Stimulated activated CD8-positive, alpha-beta memory T cell treated with anti-CD3 and anti-CD28 coated beads, Interleukin-7, amount 100 ng/mL, for 1 hour (primary cell): ENCODE data around the gene NFATC4.

Source experiments
- DNase-seq, 2 donors: peaks; one replicate each; pipeline ENCODE4 v3.0.0-alpha.2; 2020; ENCODE audit warnings: low read depth in 2 of 2

The NFATC4 gene

DNA sequence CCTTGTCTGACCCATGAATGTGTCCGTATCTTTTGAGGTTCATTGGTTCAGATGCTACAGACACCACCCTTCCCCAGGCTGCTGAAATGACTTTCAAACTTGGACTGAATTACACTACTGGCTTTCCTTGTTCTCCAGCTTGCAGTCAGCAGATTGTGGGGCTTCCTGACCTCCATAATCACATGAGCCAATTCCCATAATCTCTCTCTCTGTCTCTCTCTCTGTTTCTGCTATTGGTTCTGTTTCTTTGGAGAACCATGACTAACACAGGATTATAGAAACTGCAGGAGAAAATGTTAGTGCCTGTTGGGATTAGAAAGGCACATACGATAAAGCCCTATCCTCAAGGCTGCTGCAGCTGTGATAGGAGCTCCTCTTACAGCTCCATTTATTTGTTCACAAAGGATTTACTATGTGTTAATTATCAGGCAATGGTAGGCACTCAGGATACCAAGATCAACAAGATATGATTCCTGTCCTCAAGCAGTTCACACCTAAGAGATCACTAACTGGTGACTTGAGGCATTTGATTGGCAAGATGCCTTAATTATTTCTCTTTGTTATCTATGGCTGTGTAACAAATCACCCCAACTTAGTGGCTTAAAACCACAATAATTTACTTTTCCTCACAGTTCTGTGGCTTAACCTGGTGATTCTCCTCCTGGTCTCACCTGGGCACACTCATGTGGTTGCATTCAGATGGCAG is 20.6 kb downstream of the NFATC4 start:
- DNase-seq = no peak

DNA sequence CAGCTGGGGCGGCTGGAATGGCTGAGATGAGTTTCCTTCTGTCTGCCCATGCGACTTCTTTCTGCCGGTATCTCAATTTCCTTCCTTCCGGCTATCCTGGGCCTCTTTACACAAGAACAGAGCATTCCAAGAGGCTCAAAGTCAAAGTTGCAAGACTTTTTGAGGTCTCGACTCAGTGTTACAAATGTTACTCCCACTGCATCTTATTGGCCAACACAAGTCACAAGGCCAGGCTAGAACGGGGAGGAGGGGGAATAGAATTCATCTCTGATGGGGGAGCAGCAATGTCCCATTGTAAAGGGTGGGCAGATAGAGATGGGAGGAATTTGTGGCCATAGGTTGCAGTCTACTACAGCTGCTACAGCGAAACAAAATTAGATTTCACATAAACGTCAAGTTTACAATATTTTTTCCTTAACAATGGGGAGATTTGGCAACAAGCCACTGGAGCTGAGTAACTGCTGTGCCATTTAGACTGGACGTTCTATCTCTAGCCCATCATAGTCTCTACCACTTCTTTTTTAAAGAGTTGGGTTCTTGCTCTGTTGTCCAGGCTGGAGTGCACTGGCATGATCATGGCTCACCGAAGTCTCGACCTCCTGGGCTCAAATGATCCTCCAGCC is 21.4 kb downstream of the NFATC4 start:
- DNase-seq = no peak

DNA sequence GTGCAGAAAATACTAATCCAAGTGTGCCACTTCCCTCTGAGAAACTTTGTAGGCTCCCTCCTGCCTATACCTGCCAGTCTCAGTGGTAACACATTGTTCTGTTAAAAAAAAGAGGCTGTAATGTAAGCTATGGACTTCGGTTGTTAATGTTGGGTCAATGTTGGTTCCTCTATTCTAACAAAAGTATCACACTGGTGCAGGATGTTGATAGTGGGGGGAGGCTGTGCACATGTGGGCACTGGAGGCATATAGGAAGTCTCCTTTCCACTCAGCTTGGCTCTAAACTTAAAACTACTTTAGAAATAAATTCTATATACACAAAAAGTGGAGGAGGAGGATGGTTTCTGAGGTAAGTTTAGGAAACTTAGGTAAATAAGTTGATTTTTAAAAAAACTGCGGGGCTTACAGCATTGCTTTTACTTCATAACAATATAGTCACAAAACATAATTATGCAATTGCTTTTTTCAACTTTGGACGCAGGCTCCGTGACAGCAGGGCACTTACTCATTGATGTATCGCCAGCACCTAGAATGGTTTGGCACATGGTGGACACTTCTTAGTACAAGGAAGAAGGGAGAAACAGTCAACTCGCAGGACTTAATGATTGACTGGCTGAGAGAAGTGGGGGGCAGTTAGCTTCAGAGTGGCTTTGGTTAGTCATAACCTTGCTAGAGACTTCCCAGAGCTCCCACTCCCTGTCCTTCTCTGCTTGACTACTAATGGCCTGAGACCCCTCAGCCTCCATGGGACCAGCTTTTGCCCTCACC is 22.9 kb downstream of the NFATC4 start:
- no peak for DNase-seq

DNA sequence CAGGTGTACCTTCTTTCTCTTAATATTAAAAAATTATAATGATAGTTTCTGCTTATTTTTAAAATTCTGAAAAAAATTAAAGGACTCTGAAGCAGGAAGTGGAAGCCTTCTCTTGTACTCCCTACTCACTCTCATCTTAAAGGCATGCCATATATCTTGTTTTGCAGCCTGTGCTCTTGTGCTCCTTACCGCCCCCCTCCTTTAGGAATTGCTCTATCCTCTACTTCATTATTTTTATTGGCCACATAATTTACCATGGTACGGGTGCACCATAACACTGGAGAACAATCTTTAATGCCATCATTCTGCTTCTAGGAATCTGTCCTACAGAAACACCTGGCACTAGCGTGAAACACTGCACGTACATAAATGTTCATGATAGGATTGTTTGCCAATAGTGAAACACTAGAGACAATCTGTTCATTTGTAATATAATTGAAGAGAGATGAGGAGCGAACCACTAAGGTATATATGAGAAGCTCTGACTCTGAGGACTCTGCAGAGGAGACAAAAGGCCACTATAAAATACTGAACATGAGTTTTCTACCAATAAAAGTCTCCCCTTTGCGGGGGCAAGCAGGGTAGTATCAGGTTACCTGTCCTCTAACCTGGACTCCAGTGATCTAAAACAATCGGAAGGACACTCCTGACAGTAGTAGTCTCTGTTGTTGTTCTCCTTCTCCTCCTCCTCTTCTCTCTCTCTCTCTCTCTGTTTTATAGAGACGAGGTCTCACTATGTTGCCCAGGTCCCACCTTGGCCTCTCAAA is 24.5 kb downstream of the NFATC4 start:
- no peak for DNase-seq

DNA sequence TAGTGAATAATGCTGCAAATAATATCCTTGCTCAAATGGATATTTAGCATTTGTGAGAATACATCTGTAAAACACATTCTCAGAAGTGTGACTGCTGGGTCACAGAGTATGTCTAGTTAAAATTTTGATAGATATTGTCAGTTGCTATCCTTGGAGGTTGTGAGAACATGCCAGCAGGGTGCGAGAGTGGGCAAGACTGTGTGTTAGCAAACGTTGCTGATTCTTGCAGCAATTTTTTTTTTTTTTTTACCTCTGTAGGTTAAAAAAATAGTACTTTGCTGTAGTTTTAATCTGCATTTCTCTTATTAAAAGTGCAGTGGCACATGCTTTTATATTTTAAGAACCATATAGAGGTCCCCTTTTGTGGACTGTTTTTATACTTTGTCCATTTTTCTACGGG is 26.3 kb downstream of the NFATC4 start:
- DNase-seq = no peak

DNA sequence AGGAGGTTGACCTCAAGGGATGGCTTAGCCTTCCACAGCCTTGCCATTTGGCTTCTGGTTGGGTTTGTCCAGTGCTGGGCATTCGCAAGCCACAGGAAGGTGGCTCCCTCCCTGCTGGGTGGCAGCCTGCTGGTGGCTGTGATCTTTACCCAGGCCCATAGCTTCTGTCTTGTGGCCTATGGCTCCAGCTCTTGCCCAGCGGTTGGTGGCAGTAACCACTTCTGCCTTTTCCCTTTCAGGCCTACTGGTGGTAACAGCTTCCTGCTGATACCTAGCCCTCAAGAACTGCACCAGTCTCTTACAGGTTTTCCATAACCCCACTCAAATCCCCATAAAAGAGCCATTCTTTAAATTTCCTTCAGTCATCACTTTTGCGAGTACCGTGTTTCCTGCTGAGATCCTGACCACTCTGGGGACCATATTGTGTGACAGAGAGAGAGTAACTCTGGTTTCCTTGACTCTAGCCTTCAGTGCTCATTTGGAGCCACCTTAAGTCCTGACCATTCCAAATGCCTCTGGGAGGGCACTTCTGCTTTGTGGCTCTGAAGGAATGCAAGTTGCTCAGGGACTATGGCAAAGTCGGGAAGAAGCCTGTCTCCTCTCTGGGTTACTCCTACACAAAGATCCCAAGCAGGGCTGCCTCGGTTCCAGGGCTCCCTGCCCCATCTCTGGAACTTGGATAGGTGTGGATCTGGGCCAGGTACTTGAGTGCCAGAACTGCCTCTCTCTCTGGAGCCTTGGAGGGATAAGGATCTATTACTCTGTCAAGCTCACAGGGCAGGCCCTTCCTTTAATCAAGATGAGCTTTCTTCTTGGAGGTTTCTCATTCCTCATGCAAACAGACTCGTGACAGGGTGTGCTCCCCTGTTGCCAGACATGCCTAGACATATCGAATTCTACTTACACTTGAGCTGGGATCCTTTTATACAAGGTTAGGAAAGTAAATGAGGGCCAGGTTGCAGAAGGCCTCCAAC is 27.9 kb downstream of the NFATC4 start:
- no peak for DNase-seq

DNA sequence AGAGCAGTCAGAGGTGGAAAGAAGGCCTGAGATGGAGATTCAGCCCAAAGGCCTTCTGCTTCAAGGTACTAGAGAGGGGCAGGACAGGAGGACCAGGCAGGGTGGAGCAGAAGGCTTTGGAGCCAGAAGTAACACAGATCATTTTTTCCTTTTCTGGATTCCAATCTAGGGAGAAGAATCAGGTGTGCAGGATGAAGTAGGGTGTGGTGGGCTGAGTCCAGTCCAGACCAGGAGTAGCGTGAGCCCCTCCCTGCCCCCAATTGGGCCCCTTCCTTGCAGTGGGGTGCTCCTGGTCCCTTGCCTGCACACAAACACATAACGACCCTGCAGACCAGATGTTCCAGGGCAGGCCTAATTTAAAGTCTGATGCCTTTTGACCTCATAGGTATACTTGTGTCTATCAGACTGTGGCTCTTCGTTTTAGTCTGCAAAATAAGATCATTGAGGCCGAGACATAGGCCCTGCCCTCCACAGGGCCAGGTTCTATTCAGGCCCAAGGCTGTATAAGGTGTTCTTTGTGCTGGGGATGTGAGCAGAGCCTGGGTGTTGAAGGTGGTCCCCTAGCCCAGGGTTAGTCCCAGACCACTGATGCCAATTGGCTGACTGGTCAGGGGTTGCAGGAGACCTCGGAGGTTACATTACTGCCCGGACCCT is 29.8 kb downstream of the NFATC4 start:
- DNase-seq = no peak

DNA sequence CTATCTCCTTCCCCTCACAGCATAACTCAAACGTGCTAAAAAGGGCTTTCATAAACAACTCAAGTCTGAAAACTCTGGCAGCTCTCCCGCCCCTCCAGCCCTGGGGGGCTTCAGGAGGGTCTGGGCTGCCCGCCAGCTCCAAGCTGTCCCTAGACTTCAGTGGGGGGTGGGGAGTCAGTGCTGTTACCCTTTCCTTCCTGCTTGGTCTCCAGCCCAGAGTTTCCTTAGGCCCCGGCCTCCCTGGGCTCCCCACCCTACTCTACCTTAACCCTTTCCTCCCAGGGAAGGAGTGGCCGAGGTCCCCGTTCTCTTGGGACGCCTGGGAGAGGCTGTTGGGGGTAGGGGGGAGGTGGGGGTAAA is 30.3 kb downstream of the NFATC4 start:
- no peak for DNase-seq

DNA sequence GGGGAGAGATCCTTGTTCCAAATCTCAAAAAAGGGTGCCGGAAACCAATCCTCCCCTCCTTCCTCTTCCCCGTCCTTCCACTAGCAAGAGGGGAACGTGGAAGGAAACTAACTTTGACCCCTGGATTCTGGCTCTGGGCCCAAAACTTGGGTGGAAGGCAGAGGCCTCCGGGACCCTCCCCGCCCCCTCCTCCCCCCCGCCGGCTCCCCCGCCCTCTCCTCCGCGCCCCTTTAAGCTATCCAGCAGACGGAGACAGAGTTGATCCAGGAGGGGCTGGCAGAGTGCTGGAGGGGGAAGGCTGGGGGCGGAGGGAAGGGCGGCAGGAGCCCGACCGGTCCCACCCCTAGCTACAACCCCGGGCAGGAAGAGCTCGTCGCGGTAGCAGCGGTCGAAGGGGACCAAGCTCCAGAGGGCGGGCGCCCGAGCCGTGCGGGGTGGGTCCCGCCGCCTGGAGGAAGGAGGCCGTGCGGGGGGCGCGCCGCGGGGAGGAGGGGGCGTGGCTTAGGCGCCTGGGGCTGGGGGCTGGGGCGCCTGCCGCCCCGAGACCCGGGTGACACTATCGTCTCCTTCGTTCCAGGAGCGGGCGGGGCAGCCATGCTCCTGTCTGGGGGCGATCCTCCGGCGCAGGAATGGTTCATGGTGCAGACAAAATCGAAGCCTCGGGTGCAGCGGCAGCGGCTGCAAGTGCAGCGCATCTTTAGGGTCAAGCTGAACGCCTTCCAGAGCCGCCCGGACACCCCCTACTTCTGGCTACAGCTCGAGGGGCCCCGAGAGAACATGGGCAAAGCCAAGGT is 30.9 kb downstream of the NFATC4 start, which contains the start of gene NYNRIN:
Gene NYNRIN, plus strand, starts transcription at position 351 of the 794 bp plus-strand sequence. Its CDS starts 244 bp downstream, at position 595.
- no peak for DNase-seq

DNA sequence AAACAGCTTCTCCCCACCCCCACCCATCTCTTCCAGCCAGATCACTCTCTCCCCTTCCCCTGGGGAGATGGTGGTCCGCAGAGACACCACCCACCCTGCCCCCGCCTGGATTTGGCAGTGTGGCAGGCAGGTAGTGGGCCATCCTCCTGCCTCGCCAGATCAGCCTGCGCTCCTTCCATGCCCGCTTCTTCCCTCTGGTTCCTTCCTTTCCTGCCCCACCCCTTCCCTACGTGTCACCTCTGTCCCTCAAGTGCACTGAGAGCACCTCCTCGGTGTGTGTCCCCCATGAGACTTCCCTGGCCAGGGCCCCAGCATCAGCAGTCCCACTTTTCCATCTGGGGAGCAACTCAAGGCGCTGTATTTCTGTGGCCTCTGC is 31.5 kb downstream of the NFATC4 start:
- DNase-seq = no peak

DNA sequence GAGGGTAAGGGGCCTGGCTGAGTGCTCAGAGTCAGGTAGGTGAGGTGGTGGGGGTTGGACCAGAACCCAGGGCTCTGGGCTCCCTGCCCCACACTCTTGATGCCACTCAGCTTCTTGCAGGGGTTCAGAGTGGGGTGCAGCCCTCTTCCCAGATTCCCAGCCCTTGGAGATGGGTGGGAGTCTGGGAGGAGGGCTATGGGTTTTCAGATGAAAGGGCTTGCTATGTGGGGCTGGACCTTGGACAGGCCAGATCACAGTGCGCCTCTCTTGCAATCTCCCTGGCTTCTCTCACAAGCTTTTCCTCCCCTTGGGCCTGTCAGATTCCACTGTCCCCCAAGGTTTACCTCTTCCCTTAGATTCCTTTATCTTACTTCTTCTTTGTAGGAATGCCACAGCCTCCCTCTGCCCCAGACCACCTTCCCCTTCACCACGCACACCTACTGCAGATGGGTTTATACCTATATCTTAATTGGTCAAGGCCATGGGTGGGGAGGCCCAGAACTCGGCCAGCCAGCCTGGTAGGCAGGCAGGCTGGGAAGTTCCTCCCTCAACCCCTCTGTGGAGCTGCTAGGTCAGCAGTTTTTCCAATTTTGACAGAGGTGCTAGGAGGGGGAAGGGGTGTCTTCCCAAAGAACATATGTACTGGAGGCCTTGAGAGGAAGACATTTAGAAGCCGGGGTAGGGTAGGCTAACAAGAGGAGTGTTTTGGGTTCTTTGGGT is 32.2 kb downstream of the NFATC4 start:
- DNase-seq = no peak

DNA sequence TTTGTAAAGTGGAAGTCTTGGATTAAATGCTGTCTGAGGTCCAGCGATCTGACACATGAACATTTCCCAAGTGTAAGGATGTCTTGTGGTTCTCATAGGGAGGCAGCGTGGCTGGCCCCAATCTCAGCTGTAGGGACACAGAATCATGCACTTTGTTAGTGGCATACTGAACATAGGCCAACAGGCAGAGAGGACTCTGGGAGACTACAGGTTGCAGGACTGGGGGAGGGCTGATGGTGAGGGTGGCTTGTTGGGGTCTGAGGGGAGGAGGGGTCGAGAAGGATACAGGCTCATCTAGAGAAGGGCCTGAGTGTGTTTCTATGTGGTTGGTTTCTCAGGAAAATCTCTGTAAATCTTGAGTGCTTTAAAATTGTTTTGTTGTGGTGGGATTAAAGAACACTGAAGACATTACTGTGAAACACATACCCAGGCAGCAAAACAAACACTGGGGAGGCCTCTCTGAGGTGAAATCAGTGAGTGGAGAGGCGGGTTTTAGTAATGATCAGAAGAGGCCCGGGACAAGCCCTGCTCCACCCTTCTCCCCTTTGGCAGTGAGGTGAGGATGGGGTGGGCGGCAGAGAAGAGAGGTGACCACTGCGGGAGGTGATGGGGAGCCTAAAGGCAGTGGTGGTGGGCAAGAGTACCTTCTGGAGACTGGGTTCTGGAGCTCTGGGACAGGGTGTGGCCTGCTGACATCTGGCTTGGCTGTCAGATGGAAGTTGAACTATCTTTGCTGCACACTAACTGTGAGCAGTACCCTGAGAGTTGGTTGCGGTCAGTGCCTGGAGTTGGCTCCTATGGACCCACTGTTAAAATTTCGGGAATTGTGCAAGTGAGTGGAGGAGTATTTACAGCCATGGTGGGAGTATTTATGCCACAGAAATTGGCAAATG is 34.1 kb downstream of the NFATC4 start:
- no peak for DNase-seq

DNA sequence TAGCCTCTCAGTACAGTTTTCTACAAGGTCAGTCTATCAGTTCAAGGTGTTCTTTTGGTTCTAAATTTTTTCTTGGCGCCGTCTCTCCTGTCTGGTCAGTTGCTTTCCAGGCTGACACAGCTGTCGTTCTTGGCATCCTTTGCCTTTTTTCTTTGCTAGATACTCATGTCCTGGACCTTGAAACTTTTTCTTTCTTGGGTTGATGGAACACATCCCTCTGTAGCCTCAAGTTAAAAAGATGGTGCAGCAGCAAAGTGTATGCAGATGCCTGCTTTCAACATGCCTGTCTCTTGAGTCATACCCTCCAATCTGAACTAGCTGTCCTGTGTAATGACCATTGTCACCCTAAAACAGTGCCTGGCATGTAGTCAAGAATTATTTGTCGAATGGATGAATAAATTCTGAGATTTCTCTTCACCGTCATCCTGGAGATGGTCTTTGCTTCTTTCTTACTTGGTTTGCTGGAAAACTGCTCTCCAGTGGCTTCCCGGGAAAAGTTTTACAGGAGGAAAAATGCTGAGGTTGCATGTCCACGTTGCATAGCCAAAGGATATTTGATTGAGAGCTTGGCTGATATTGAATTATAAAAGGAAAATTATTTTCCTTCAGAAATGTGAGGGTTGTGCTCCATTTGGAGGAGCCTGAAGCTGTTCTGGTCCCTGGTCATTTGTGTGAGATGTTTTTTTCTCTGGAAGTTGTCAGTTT is 35.5 kb downstream of the NFATC4 start:
- DNase-seq = no peak

DNA sequence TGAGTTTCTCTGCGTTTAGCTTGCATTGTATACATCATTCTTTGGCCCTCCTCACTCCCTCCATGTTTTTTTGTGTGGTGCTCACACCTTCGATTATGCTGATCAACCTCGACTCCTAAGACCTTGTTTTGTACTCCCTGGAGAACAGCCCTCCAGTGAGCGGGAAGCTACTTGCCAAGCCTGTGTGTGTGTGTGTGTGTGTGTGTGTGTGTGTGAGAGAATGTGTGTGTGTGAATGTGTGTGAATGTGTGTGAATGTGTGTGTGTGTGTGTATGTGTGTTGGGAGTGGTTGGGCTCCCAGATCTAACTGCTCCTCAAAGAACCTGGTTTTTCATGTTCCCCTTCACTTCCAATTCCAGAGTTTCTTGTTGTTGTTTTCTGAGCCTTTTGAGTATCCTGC is 36.8 kb downstream of the NFATC4 start:
- no peak for DNase-seq

DNA sequence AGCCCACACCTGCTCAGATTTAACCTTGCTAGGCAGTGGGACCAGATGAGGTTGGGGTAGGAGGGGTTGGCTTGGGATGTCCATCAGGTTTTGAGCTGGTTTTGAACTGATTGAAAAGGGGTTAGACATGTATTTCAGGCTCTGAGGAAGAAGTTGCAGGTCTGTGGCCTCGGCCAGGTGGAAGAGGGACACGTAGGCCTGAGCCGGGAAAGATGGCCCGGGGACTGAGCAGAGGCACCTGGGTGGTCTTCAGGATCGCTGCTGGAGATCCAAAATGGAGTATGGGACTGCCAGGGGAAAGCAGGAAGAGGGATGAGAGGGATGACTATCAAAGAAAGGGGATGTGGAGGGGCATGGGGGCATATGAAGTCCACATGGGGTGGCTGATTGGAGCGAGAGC is 38.4 kb downstream of the NFATC4 start:
- DNase-seq = no peak

DNA sequence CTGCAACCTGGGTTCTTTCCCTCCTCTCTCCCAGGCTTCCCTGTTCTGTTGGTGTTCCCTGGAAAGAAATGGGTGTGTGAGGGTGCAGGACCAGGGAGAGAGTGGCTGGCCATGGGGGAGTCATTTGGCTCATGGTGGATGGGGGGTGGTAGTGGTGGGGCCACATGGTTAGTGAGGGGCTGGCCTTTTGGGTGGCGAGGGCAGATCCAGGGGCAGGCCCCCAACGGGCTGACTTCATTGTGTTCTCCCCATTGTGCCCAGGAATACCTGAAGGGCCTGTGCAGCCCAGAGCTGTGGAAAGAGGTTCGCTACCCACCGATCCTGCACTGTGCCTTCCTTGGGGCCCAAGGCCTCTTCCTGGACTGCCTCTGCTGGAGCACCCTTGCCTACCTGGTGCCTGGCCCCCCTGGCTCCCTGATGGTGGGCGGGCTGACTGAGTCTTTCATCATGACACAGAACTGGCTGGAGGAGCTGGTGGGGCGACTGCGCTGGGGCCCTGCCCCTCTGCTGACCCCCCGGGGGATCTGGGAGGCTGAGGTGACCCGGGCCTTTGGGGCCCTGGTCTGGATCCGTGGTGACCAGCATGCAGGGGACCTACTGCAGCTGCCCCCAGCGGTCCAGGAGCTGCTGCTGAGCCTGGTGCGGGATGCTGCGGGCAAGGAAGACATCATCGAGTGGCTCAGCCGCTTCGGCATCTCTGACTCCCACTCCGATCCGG is 39.8 kb downstream of the NFATC4 start:
- DNase-seq = no peak

DNA sequence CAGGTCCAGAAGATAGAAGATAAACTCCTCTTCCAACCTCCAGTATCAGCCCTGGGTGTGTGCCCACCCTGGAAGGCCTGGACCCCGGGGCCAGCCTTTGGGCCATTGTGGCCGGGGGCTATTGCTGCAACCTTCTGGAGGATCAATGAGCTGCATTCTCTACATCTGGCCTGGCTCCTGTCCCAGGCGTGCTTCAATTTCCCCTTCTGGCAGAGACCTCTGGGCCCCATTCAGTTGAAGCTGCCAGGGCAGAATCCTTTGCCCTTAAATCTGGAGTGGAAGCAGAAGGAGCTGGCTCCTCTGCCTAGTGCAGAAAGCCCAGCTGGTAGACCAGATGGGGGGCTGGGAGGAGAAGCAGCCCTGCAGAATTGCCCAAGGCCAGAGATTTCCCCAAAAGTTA is 40.8 kb downstream of the NFATC4 start:
- DNase-seq = no peak
